Lung microvascular endothelial cell (primary cell): ENCODE data around the gene DKKL1. TPM values are rescaled to one million over a fixed set of nuclear protein-coding genes. Genes with fewer than 3 reads are reported as not detected.
A peak's percentile ranks its signal among the peaks of the same experiment; 100 is the strongest.

Source experiments
- DNase-seq, 2 donors: peaks; one replicate each; pipeline versions ENCODE4 v3.0.0 to v3.0.0-alpha.2; 2010; ENCODE audit warnings: low read depth in 2 of 2
- total RNA-seq: library from RNA; depleted of rRNA; stranded (reverse); fragments of >200 nt; gene quantifications from 2 replicates; pipeline ENCODE4 v1.2.1, GENCODE V29; 2014

The DKKL1 gene
- total RNA-seq, 1 donor from 2014 or later, result 0.40 TPM

DNA sequence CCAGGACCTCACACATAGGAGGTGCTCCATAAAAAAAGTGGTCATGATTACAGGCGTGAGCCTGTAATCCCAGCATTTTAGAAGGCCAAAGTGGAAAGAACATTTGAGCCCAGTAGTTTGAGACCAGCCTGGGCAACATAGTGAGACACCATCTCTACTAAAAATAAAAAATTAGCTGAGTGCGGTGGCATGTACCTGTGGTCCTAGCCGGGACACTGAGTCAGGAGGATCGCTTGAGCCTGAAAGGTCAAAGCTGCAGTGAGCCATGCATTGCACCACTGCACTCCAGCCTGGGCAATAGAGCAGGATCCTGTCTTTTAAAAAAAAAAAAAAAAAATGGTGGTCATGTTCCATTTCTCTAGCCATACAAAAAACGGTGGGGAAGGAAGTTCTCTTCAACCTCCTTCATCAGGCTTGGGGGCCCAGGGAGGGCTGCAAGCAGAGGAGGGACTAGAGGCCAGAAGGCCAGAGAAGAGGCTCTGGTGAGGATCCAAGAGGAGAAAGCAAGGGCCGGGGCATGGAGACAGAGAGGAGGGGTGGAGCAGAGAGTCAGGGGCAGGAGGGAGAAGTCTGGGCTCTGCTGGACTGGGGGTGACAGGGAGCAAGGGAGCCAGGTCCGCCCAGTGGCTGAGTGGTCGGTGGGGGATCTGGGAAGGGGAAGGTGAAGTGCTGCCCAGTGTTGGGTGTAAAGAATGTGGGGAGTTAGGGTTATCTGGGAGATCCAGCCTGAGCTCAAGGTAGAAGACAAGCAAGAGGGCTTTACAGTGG, 33.2 kb downstream of the DKKL1 start:
- DNase-seq, result no peak

DNA sequence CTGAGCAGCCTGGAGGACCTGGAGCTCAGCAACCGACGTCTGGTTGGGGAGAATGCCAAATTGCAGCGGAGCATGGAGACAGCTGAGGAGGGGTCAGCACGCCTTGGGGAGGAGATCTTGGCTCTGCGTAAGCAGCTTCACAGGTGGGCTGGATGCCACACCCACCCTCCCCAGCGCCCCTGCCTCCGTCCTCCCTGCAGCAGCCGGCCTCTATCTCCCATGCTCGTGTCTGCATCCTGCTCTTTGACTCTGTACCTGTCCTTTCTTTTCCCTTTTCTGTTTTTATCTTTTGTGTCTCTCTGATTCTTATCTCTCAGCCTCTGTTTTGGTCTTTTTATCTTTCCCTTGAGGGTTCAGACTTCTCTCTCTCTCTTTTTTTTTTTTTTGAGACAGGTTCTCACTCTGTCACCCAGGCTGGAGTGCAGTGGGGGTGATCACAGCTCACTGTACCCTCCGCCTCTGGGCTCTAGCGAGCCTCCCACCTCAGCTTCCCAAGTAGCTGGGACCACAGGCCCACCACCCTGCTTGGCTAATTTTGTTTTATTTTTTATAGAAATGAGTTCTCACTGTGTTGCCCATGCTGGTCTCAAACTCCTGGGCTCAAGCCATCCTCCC, 34.4 kb downstream of the DKKL1 start:
- no peak for DNase-seq

- no peak for DNase-seq
These were observed 35.3 kb downstream of the DKKL1 start for GRCh38 chr19:49398931-49399330.

DNA sequence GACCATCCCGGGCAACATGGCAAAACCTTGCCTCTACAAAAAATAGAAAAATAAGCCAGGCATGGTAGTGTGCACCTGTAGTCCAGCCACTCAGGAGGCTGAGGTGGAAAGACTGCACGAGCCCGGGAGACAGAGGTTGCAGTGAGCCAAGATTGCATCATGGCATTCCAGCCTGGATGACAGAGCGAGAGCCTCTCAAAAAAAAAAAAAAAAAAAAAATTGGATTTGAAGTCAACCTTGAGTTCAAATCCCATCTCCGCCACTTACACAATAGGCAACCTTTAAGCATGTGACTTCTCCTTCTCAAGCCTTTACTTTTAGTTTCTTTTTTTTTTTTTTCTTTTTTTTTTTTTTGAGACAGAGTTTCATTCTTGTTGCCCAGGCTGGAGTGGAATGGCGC, 36.4 kb downstream of the DKKL1 start:
- DNase-seq, result no peak

DNA sequence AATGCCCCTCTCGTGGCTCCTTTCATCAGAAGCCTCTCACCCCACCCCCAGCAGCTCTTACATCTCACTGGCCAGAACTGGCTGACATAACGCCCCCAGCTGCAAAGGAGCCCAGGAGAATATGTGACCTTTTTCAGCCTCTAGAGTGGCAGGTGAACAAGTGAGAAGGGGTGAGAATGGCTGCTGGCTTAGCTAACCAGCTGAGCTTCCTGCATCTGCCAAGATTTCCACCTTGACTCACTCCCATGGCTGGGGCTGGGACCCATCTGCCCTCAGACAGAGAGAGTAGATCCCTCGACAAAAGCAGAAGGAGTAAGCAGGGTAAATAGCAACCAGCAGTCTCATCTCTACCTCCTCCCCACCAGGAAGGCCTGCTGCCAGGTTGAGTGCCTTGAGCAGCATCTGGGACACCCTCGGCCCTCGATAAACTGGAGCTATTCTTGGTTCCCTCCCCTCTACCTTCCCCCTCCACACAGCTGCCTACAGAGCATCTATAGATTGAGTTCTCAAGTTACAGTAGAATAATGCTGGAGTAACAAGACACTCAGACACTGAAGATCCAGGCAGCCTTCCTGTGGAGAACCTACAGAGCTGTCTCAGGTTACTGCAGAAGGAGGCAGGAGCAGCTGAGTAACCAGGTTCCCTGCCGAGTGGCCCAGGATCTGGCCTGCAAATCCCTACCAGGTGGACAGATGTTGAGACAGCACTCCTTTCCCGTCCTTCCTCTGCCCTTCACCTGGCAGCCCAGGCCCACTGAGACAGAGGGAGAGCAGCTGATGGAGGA, 39.9 kb downstream of the DKKL1 start:
- DNase-seq, result no peak

- DNase-seq, result no peak
These were observed 43.4 kb downstream of the DKKL1 start for GRCh38 chr19:49407079-49407478.

DNA sequence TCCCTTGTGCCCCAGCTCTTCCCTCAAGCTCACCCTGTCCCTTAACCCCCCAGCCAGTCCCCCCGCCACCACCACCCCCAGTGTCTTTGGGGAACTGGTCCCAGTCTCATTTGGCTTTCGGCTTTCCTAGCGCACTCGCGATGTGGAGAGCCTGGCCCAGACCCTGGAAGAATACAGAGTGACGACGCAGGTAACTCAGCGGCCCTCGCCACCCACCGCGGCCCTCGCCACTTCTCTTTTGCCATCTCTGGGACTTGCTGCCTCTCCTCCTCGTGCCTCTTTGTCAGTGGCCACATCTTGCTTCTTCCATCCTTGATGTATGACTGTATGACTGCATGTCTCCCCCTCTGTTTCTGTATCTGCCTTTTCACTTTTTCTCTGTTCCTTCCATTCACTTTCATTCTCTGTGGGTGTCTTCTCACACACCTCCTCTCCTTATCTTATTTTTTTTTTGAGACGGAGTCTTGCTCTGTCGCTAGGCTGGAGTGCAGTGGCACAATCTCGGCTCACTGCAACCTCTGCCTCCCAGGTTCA, 43.9 kb downstream of the DKKL1 start:
- no peak for DNase-seq

- DNase-seq, result no peak
These were observed 45.3 kb downstream of the DKKL1 start for GRCh38 chr19:49408816-49409440.

DNA sequence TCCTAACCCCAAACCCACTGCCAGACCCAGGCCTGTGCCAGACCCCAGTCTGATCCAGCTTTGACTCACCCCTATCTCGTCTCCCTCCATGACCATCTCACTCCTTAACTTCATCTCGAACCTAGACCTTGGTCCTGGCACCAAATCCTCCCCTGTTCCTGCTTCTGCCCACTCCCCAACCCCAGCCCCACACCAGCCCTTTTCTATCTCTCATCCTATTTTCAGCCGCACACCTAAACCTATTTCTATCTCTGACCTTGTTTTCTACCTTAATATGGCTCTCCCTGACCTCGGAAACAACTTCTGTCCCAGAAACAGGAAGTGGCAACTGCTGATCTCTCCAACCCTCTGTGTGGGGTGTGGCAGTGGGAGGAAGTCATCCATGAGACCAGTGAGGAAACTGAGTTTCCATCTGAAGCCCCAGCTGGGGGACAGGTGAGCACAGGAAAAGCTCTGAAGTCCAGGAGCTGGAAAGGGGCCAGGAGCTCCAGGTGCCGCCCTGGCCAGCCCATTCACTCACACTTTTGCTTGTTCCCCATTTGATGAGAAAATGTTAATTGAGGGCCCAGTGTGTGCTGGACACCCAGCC, 45.9 kb downstream of the DKKL1 start:
- no peak for DNase-seq

DNA sequence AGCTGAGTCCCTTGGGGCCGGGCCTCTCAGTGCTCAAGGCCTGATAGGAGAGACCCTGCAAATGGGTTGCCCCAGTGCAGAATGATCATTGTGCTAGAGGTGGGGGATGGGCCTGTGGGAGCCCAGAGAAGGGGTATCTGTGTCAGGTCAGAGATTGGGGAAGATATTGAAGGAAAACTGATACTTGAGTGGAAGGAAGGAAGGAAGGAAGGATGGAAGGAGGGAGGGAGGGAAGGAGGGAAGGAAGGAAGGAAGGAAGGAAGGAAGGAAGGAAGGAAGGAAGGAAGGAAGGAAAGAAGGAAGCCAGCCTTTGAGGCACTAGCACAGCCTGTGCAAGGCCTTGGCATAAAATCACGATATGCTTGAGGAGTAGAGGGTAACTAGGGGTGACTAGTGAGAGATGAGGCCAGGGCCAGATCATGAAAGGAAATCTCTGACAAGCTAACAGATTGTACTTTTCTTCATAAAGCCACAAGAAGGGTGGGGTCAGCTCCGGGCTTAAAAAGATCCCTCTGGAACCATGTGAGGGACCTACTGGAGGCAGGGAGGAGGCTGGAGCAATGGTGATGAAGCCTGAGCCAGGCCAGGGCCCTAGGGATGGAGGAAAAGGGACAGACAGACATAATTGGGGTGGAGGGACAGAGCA, 48.1 kb downstream of the DKKL1 start:
- DNase-seq, result no peak

- peak in 1 of 2 donors; percentile 10 for DNase-seq
These were observed 49.7 kb downstream of the DKKL1 start for GRCh38 chr19:49413348-49413747.

- DNase-seq, result no peak
These were observed 50.6 kb downstream of the DKKL1 start for GRCh38 chr19:49414256-49414655.

- no peak for DNase-seq
These were observed 51.6 kb downstream of the DKKL1 start for GRCh38 chr19:49415102-49415809.

DNA sequence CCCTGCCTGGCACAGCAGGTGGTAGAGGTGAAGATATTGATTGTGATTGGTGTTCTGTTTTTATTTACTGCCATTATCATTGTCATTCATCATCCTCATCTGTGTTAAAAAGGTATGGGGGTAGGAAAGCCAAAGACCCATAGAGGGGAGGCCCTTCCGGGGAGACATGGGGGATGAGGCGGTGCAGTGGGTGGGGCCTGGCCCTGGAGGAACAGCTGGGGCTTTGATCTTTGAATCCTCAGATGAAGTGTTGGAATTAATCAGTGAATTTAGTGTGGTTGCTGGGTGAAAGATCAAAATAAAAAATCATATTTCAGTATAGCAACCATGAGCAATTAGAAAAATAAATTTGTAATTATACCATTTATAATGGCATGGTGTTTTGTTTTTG, 52.1 kb downstream of the DKKL1 start:
- DNase-seq, result no peak

GRCh38 chr19:49417088-49417487, 53.4 kb downstream of the DKKL1 start:
- no peak for DNase-seq

- no peak for DNase-seq
These were observed 54.8 kb downstream of the DKKL1 start for GRCh38 chr19:49418511-49418910.

DNA sequence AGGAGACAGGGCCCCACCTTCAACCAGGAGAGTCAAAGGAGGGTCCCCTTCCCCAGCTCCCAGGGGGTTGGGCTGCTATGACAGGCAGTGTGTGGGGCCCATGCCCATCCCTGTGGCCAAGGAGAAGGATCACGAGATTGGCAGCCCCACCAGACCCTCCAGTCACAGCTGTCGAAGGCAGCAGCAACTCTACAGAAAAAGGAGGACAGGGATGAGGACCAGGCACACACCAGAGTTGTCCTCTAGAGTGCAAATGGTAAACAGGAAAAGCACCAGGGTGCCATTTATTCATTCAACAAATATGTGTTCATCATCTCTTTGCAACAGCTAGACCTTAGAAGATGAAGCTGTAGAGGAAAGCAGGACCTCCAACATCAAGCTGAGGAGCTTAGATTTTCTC, 55.5 kb downstream of the DKKL1 start:
- no peak for DNase-seq

GRCh38 chr19:49420227-49420626, 56.5 kb downstream of the DKKL1 start:
- DNase-seq, result no peak

DNA sequence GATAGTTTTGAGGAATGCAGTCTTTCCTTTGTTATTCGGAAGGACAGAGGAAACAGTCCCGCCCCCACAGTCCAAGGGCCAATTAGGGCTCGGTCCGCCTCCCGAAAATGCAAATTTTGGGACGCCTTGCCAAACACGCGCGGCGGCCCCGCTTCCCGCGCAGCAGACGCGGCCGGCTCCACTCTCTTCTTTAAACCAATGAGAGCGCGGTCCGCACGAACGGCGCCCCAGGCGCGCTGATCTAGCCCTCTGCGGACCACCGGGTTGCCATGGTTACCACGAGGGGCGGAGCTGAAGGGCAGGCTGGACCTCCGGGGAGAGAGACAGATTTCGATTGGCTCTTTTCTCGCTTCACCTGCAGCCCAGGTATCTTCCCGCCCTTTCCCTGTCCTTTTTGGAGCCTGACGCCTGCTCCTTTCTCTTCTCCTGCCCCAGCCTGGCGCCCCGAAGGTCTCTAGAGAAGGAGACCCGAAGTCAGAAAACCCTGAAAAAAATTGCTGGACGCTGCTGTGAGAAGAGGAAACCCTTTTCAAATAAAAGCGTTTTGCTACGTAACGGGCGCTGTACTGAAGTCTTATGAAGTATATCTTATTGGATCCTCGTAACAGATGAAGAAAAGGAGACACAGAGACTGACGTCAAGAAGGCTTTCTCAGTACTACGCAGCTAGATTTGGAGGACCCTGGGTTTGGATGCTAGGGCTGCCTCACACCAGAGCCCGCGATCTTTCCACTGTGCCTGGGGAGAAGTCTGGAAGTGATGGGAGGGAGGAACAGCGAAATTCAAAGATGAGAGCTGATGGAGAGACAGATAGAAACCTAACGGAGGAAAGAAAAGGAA, 57.6 kb downstream of the DKKL1 start:
- DNase-seq, result peak; percentile 41 to 51

GRCh38 chr19:49421878-49422202, 58.2 kb downstream of the DKKL1 start:
- no peak for DNase-seq
